ENCODE results near the gene GRPEL1. TPM values are rescaled to one million over a fixed set of nuclear protein-coding genes. Genes with fewer than 3 reads are reported as not detected.
A peak's percentile ranks its signal among the peaks of the same experiment; 100 is the strongest.

Gene GRPEL1
- total RNA-seq, 1 donor from 2014 or later, result 60.2 TPM

DNA sequence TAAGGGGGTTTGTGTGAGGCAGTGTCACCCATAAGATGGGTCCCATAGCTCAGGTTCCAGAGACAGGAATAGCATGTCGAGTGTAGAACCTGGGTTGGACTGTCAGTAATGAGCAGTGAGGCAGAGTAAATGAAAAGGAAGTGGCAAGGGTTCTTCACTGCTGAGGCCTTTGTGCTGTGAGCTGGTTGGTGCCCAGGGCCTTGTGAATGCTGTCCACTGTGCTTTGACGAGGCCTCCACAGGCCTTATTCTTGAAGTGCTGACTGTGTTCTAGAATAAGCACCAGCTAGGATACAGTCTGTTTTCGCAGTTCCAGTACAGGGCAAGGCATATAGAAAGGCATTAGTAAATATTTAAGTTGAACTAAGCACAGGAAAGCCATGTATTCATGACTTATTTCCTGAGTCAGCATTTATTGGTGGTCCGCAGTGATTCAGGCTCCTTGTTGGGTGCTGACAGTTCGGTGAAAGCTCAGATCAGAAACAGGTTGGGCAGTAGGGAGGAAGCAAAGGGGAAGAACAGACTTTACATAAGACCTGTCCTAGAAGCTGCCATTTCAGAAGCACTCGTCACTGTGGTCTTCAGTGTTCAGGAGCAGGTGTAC lies 50.3 kb downstream of the GRPEL1 start:
- DNase-seq, result no peak
- intact Hi-C loops (cut with DNase I), result no loop called here
- ATAC-seq (ENCODE audit: poor library complexity), result no peak

DNA sequence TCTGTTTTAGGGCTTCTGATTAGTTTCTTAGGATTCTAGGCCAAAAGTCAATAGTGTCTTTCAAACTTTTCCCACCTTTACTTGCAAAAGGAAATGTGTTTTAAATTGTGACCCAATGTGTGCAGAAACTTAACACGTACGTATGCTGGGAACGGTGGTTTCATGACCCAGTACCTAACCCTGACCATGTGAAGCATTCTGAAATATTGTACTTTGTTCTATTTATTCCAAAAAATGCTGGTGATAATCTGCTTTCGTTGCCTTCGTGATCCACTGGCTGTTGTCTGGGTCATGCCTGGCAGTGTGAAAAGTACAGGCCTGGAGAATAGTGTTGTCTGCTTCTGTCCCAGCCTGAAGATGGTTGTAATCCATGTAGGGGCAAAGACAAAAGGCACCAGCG lies 51.4 kb downstream of the GRPEL1 start:
- DNase-seq (no peak), ATAC-seq (ENCODE audit: poor library complexity) (no peak)
- intact Hi-C loops (cut with DNase I), result no loop called here

DNA sequence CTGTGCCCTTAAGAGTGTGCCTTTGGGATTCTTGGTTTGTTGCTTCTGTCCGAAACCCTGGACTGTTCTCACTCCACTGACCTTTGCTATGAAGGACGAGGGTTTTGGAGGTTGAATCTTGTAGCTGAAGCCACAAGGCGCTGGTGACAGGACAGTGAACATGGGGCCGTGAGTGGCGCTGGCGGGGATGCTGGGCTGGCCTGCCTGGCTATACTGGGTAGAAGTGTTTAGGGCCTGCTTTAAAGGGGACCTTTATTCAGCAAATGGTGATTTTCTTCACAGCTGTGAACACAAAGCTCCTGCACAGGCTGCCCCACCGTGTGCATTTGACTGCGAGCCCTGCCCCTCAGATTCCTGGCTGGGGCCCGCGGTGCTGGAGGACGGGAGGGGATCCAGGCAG lies 51.8 kb downstream of the GRPEL1 start:
- ATAC-seq (ENCODE audit: poor library complexity), result no peak
- intact Hi-C loops (cut with DNase I), result no loop called here
- no peak for DNase-seq

DNA sequence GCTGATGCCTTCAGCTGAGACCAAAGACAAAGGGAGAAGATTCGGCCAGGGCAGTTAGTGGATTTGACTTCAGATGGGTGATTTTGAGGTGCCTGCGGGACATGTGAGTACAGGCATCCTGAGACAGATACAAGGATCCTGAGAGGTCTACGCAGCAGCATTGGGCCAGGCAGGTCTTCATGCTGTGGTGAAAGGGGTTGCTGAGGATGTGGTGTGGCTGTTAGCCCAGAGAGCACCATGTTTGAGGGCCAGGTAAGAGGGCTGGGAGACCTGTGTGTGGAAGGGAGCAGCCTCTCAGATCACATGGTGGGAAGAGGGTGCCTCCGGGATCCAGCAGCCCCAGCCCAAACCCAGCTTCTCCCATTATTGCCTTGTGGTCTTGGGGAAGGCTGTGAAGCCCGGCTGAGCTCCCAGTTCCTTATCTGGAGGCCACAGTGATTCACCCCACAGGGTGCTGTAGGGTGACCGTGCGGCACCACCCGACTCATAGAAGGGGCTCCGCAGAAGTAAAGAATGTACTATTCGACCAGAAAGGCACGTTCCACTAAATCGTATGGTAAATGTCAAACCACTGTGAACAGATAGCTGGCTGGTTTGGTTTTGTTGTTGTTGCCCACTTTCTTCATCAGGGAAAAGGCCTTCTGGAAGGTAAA lies 52.4 kb downstream of the GRPEL1 start:
- intact Hi-C loops (cut with DNase I), result no loop called here
- DNase-seq (no peak), ATAC-seq (ENCODE audit: poor library complexity) (no peak)

DNA sequence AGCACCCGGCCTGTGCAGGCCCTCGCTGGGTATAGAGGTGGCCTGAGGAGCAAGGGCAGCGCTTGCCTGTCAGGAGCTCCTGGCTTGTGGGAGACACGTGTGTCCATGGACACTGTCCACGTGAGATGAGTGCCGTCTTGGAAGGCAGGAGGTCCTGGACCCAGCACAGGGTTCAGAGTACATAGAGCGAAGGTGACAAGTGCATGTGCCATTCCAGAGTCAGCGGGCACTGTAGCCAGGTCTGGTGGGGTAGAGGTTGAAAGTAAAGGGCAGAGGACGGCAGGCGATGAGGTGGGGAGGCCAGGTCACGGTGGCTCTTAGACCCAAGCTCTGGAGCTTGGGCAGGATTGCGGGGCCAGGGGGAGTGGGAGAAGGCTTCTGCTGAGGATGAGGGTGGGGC lies 53.0 kb downstream of the GRPEL1 start:
- intact Hi-C loops (cut with DNase I), result no loop called here
- DNase-seq, result no peak
- ATAC-seq (ENCODE audit: poor library complexity), result no peak

DNA sequence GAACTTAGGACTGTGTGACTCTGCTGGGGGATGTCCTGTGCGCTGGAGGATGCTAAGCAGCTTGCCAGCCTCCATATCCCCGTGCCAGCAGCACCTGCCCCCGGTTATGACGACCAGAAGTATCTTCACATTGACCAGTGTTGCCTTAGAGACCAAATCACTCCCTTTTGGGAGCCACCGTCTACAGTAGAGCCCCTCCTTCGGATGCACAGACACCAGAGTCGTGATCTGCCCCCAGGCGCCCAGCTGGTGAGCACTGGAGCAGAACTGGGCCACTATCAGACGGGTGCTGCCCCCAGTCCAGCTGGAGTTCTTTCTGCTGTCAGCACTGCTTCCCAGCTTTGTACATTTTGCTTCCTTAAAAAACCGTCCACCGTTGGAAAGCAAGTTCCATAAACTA lies 54.7 kb downstream of the GRPEL1 start:
- intact Hi-C loops (cut with DNase I), result no loop called here
- DNase-seq (no peak), ATAC-seq (ENCODE audit: poor library complexity) (no peak)

DNA sequence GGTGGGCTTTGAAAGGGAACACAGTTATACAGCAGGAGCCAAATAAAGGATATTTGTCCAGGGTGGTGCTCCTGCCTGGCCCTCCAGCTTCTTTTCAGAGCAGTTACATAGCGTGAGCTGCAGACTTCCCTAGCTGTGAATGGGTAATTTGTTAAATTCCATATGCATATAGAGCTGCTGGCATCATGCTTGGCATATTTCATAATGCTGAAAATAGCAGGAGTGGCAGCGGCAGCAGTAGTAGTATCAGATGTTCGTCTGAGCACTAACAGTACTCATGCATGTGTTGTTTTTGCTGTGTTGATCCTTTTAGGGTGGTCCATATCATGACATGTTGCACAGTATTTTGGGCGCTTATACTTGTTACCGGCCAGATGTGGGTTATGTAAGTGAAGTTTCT lies 58.3 kb downstream of the GRPEL1 start:
- intact Hi-C loops (cut with DNase I), result no loop called here
- ATAC-seq (ENCODE audit: poor library complexity), result peak; percentile 76

More for the DNA sequence above, 58.3 kb downstream of the GRPEL1 start:
- no peak for DNase-seq

Other genes with a start within 250 kb of the GRPEL1 start
- 33.1 TPM for gene TBC1D14, start 158.2 kb downstream of the GRPEL1 start, total RNA-seq
- gene TADA2B, start 24.7 kb downstream of the GRPEL1 start, total RNA-seq, result 35.5 TPM
- 1.2 TPM for gene SORCS2, start 124.5 kb upstream of the GRPEL1 start, total RNA-seq

Data from Right ventricle myocardium superior (tissue), 1 donor.